Measurements from ENCODE around the gene TOP2A. TPM values are rescaled to one million over a fixed set of nuclear protein-coding genes. Genes with fewer than 3 reads are reported as not detected.

The TOP2A gene
- polyA plus RNA-seq, 1 donor: 259 TPM

- no peak for DNase-seq
Measured at GRCh38 chr17:40452921-40453378, 35.3 kb upstream of the TOP2A start.

DNA sequence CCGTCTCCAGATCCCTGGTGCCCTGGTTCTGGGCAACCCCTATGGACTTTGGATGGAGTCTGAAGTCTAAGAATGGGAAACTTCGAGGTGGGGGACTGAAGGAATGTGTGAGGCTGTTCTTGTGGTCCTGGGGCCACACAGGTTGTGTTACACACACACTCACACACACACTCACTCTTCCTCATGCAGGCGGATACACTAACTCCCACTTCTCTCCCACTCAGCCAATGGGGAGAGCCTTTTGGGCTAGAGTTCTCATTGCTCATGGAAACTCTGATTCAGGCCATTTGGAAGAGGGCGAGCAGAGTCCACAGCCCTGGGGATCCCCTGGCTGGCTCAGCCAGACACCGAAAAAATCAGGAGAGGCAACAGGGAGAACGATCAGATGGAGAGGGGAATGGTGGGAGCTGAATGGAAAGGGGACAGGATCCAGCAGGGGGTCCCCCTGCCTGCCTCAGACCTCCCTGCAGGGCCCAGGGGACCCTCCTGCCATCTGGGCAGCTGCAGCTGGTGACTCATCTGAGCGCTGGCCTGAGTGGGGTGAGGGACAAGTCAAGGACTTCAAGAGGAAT, 34.6 kb upstream of the TOP2A start:
- no peak for DNase-seq

GRCh38 chr17:40451420-40451819, 33.7 kb upstream of the TOP2A start:
- no peak for DNase-seq

DNA sequence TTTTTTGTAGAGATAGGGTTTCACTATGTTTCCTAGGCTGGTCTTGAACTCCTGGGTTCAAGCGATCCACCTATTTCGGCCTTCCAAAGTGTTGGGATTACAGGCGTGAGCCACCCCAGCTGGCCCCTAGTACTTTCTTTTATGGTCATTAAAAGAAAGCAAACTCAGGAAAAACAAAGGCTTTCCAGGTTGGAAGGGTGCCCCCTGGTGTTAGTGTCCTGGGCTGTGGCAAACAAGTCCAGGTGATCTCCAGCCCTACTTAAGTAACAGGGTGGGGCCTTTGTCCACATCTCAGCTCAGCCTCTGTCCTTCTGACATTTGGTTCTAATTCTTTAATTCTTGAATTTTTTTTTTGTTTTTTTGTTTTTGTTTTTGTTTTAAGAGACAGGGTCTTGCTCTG, 32.5 kb upstream of the TOP2A start:
- DNase-seq: no peak

DNA sequence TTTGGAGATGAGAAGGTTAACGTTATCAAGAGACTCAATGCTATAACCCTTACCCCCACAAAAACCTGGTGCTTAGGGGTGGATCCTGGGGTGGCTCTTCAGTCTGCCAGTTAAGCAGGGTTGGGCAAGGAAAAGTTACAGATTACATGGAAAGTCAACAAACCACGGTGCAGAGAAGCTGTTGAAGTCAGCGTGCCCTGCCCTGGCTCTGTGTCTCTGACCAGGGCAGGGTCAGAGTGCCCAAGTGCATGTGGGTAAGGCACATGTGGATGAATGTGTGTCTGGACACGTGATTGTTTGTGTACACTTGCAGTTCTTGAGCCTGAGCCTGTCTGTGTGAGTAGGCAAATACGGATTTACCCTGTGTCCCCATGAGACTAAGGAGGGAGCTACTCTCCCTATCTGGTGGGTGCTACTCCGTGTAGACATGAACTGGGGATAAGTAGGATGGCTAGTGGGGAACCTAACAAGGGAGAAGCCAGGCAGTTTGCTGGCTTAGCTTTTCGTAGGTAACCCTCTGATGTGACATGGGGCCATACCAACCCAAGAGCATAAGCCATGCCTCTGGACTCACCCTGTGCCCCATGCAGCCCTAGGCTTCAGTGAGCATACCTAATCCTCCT, 31.1 kb upstream of the TOP2A start:
- no peak for DNase-seq

GRCh38 chr17:40448213-40448638, 30.5 kb upstream of the TOP2A start:
- DNase-seq: no peak

- no peak for DNase-seq
Measured at GRCh38 chr17:40447806-40448205, 30.1 kb upstream of the TOP2A start.

- no peak for DNase-seq
Measured at GRCh38 chr17:40447148-40447644, 29.5 kb upstream of the TOP2A start.

DNA sequence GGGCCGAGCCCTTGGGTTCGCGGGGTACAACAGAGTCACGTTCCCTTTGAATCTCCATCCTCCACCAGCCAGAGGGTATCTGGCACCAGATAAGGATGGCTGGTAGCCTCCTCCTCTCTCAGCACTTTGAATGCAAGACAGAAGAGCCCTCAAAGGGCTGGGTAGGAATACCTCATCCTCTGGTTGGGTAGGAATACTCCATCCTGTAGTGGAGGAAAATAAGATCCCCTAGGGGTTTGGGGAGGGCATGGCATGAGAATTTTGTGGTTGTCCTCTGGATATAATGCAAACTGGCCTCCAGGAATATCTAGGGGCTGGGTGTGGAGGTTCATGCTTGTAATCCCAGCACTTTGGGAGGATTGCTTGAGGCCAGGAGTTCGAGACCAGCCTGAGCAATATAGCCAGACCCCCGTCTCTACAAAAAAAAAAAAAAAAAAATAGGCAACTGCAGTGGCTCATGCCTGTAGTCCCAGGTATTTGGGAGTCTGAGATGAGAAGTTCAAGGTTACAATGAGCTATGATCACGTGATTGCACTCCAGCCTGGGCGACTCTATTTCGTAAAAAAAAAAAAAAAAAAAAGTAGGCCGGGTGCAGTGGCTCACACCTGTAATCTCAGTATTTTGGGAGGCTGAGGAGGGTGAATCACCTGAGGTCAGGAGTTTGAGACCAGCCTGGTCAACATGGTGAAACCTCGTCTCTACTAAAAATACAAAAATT, 28.2 kb upstream of the TOP2A start:
- DNase-seq: no peak

GRCh38 chr17:40443988-40444899, 26.5 kb upstream of the TOP2A start:
- DNase-seq: no peak

- DNase-seq: peak; percentile 86
Measured at GRCh38 chr17:40443196-40443987, 25.7 kb upstream of the TOP2A start, which contains the start of gene IGFBP4. Gene IGFBP4 (plus strand): TSS chr17:40443450. CDS start chr17:40443736, 286 bp downstream.

DNA sequence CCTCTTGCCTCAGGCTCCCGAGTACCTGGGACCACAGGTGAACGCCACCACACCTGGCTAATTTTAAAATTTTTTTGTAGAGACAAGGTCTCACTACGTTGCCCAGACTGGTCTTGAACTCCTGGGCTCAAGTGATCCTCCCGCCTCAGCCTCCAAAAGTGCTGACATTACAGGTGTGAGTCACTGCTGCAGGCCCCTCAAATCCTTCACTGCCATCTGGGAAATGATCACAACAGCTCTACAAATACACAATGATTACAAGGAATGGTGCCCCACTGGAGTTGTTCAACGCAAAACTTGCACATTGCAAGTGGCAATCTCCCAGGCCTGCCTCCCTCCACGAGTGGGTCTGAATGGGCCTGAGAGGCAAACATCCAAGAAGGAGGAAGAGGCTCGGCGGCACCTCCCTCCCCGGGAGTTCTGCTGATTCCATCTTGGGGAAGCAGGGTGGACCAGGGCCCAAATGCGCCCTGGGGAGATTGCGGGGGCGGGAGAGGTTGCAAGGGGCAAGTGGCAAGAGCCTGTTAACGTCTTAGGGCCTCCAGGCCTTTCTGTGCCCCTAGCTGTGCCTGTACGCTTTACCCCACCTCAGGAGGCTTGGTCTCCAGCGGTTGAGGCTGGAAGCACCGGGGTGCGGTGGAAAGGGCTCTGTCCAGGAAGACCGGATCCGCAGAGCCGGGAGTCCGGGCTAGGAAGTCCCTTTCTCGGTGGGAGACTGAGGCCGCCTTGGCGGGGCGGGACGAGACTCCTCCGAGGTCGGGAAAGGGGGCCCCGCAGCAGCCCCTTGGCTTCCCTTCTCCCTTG, 24.9 kb upstream of the TOP2A start:
- no peak for DNase-seq

GRCh38 chr17:40440166-40440565, 22.5 kb upstream of the TOP2A start:
- no peak for DNase-seq

DNA sequence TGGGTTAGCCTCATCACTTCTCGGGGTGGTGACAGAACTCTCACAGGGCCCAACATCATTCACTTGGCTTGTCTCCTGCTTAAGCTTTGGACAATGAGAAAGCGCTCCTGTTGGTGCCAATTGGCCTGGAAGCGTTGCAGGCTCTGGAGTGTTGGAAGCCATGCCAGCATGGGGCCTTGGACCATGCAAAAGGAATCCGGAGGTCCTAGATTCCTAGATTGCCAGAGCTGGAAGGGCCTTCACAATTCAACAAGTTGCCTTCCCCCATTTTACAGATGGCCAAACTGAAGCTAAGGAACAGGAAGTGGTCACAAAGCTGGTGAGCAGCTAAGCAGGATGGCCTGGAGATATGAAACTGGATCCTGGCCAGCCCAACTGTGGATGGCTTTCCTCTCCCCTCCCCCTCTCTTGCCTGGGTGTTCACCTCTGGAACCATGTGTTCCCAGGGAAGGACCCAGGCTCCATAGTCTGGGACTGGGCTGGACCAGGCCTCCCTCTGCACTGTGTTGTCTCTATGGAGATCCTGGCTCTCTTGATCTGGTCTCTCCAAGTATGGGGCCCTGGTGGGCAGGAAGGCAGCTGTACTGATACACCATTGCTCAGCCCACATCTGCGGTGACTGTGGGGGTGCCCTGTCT, 19.5 kb upstream of the TOP2A start:
- DNase-seq: no peak

DNA sequence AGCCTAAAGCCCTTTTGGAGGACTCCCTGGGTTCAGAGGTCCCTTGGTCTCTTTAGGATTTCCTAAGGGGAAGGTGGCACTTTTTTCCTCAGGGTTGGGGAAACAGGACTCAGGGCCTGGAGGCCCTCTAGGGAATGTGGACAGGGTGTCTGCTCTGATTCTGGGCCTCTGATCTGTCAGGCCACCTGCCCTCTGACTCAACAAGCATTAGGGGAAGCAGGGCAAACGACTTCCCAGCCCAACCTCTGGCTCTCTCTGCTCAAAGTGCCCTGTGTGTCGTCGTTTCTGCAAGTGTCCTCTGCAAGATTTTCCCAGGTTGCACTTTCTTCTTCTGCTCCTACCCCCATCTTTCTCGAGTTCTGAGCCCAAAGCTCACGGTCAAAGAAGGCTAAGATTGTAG, 18.9 kb upstream of the TOP2A start:
- DNase-seq: no peak

- no peak for DNase-seq
Measured at GRCh38 chr17:40433551-40434415, 16.1 kb upstream of the TOP2A start.

- DNase-seq: no peak
Measured at GRCh38 chr17:40432864-40433528, 15.3 kb upstream of the TOP2A start.

DNA sequence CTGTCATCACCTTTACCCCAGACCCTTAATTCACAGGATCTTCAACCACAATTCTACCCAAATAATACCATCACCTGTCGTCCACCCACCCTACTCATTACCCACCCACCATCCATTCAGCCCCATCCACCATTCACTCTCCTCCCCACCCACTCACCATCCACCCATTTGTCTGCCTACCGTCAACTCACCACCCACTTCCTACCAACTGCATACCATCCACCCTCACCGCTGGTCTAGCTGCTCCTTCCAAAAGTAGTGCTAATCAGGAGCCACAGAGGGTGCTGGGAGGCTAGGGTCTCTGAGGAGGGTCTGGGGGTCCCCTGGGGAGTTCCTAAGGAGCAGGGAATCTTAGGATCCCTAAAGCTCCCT, 13.5 kb upstream of the TOP2A start:
- DNase-seq: no peak

All from left kidney (tissue), 2 donors.